GM10266 (cell line): ENCODE data around the gene PTPRE.

ENCODE experiments used
- DNase-seq: peaks from one replicate; pipeline ENCODE4 v3.0.0; 2012; ENCODE audit errors: extremely low spot score
- TF ChIP-seq, protein P1 (sequence below): IDR thresholded peaks from 2 replicates; pipeline ENCODE4 v1.5.1; 2012; ENCODE audit warnings: mild to moderate bottlenecking, low read depth; ENCODE audit not compliant: control insufficient read depth, insufficient read depth; ENCODE audit errors: missing control alignments

Gene PTPRE

DNA sequence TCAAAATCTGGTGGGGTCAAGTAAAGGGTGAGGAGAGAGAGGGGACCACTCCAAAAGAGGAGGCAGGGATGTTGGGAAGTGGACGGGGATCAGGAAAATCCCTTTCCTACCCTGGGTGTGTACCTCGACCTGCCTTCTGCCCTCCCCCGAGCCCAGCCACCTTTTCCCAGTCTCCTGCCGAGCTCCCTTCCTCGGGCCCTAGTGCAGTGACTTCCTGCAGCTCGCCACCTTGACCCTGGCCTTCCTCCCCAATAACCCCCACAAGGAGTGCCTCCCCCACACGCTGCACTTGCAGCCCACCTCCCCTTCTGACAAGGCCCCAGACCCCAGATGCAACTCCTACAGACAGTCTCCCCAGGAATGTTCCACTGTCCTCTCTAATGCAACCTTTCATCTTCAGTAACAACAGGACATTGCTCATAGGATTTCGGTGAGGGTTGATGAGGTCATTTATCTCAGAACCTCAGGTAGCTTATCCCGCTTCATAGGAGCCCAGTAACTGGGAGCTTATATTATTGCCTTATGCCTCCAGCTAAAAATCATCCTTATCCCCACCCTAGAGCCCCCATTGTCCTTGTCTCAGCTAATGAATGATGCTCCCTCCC is 129.2 kb downstream of the PTPRE start:
- DNase-seq, result no peak
- TF ChIP-seq, protein P1, sequence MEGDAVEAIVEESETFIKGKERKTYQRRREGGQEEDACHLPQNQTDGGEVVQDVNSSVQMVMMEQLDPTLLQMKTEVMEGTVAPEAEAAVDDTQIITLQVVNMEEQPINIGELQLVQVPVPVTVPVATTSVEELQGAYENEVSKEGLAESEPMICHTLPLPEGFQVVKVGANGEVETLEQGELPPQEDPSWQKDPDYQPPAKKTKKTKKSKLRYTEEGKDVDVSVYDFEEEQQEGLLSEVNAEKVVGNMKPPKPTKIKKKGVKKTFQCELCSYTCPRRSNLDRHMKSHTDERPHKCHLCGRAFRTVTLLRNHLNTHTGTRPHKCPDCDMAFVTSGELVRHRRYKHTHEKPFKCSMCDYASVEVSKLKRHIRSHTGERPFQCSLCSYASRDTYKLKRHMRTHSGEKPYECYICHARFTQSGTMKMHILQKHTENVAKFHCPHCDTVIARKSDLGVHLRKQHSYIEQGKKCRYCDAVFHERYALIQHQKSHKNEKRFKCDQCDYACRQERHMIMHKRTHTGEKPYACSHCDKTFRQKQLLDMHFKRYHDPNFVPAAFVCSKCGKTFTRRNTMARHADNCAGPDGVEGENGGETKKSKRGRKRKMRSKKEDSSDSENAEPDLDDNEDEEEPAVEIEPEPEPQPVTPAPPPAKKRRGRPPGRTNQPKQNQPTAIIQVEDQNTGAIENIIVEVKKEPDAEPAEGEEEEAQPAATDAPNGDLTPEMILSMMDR, result no peak

DNA sequence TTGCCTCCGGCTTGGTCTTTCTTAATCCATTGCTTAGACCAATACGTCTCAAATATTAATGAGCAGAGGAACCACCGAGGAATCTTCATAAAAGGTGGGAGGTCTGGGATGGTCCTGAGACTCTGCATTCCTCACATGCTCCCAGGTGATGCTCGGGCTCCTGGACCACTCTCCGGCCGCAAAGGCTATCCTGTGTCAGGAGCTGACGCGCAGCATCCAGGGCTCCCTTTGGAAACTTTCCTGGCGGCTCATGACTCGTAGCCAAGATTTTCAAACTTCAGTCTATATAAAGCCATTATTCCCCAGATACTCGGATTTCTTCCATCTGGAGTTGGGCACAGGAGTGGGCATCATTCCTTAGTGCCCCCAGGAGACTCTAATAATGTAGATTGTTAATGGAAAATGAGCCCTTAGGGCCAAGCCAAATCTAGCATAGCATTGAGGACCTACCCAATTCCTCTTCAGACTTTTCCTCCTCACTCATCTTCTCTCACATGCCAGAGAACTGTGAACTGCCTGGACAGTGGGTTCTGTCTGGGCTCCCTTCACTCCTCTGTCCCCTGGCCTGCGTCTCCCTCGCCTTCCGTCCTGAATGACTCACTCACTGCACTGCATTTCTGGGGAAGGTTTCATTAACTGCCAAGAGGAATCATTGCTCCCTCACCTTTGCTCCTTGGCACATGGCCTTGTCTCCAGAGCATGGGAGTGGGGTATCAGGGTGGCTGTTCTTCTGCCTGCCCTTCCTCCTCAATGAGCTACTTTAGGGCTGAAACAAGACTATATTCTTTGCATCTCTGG is 130.0 kb downstream of the PTPRE start:
- TF ChIP-seq, protein P1, result no peak
- DNase-seq, result no peak

DNA sequence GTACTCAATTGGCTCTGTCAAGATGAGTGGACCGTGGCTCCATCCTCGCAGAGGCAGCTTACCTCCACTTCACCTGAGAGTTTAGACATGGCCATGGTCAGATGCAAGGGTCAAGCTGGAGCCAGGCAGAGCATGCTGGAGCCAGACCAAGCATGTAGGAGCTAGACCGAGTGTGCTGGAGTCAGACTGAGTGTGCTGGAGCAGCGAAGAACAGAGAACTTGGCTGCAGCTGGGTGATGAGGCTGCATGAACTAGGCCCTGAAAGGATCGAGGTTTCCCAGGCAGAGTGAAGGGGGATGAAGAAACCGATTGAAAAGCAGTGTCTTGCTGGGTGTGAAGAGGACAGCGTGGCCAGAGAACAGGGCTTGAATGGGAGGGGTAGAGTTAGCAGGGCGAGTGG is 133.2 kb downstream of the PTPRE start:
- TF ChIP-seq, protein P1, result no peak

GRCh38 chr10:128040681-128041080 is 133.8 kb downstream of the PTPRE start:
- TF ChIP-seq, protein P1, result no peak
- no peak for DNase-seq

More for the DNA sequence above, 133.2 kb downstream of the PTPRE start:
- DNase-seq, result no peak

DNA sequence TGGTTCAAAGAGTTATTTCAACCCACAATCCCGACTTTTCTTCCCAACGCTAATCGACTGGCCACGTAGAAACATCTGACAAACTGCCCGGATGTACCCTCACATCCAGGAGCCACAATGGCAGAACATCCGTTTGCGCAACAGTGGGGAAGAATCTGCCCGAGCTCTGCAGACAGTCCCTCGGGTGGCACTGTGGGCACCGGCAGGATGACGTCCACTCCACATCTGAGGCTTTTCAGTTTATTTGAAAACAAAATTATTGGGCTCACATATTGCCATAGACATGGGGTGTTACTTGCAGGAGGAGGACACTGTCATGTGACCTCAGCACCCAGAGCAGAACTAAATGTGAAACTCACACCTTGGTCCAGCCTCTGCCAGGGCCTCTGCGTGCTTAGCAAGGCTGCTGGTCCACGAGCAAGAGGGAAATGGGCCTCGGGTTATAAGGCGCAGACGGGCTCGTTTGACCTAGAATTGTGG is 135.3 kb downstream of the PTPRE start:
- TF ChIP-seq, protein P1, result no peak
- no peak for DNase-seq

DNA sequence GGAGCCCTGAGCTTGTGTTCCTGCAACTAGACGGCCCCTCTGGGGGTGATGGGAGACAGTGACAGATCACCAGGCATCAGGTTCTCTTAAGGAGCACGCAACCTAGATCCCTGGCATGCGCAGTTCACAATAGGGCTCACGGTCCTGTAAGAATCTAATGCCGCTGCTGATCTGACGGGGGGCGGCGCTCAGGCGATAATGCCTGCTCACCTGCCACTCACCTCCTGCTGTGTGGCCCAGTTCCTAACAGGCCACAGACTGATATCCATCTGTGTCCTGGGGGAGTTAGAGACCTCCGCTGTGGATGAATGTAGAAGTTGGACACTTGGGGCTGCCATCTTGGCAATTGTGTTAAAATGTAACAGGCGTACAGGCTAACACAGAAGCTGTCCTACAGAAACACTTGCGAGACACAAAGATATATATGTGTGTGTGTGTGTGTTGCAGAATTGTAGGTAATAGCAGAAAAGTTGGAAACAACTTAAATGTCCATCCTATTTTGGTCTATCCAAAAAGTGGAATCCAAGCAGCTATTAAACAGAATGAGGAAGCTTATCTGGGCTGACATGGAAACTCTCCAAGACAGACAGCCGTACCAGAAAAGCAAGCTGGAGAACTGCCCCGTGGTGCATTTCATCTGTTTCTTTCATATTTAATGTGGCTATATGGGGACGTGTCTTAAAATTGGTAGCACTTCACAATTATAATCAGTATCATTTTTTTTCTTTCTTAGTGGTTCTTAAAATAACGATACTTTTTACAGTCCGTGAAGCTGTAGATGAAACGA is 136.5 kb downstream of the PTPRE start:
- DNase-seq, result no peak
- TF ChIP-seq, protein P1, result no peak
